ENCODE results near the gene ZCCHC24.

Gene ZCCHC24

GRCh38 chr10:79367426-79368189, 77.8 kb downstream of the ZCCHC24 start:
- Mint-ChIP-seq H3K36me3 (ENCODE audit: insufficient read depth) (no peaks in the 10 kb centered on the region), H3K9me3 (no peaks in the 10 kb centered on the region), H3K4me1 (no peaks in the 10 kb centered on the region), H3K4me3 (no peak overlapping the region), H3K27me3 (no peaks in the 10 kb centered on the region), H3K27ac (ENCODE audit: low read depth) (no peak overlapping the region)
- DNase-seq (ENCODE audit: low spot score in 2 of 2) (no peak), ATAC-seq (replicated peaks; ENCODE audit: extremely low read depth, poor library complexity, severe bottlenecking) (no peak)

DNA sequence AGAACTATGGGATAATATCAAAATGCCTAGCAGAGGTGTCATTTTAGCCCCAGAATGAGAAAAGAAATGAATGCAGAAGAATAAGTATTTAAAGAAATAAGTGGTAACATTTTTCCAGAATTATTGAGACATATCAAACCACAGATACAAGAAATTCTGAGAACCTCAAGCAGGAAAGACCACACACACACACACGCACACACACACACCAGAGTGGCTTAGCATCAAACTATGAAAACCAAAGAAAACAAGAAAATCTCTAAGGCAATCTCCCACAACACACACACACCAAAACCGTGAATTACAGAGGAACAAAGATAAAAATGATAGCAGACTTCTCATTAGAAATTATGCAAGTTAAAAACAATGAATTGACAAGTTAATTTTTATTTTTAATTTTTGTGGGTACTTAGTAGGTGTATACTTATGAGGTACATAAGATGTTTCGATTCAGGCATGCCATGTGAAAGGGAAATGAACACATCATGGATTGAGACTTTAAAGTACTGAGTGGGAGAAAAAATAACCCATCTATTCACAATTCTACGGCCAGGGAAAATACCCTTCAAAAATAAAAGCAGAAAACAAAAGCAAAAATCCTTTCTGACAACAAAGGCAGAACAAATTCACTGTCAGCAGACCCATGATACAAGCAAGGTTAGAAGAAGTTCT, 83.6 kb downstream of the ZCCHC24 start:
- H3K4me1 Mint-ChIP-seq = peaks cover 11% of the 10 kb centered on the region
- H3K9me3 Mint-ChIP-seq = no peaks in the 10 kb centered on the region
- H3K27ac Mint-ChIP-seq (ENCODE audit: low read depth) = peak overlapping the region; percentile 26
- H3K36me3 Mint-ChIP-seq (ENCODE audit: insufficient read depth) = peaks cover 4% of the 10 kb centered on the region
- no peak overlapping the region for H3K4me3 Mint-ChIP-seq
- no peak for ATAC-seq (replicated peaks; ENCODE audit: extremely low read depth, poor library complexity, severe bottlenecking)
- no peak for DNase-seq (ENCODE audit: low spot score in 2 of 2)
- H3K27me3 Mint-ChIP-seq = no peaks in the 10 kb centered on the region

GRCh38 chr10:79360499-79361342, 84.7 kb downstream of the ZCCHC24 start:
- no peaks in the 10 kb centered on the region for H3K27me3 Mint-ChIP-seq
- peak overlapping the region; percentile 26 for H3K27ac Mint-ChIP-seq (ENCODE audit: low read depth)
- H3K4me1 Mint-ChIP-seq = peaks cover 13% of the 10 kb centered on the region
- H3K4me3 Mint-ChIP-seq = no peak overlapping the region
- H3K36me3 Mint-ChIP-seq (ENCODE audit: insufficient read depth) = peaks cover 4% of the 10 kb centered on the region
- DNase-seq (ENCODE audit: low spot score in 2 of 2) (no peak), ATAC-seq (replicated peaks; ENCODE audit: extremely low read depth, poor library complexity, severe bottlenecking) (no peak)
- H3K9me3 Mint-ChIP-seq = no peaks in the 10 kb centered on the region

- Mint-ChIP-seq H3K27ac (ENCODE audit: low read depth) (no peak overlapping the region), H3K4me1 (peaks cover 21% of the 10 kb centered on the region), H3K36me3 (ENCODE audit: insufficient read depth) (peaks cover 5% of the 10 kb centered on the region), H3K4me3 (no peak overlapping the region), H3K27me3 (no peaks in the 10 kb centered on the region), H3K9me3 (no peaks in the 10 kb centered on the region)
- ATAC-seq (replicated peaks; ENCODE audit: extremely low read depth, poor library complexity, severe bottlenecking) (no peak), DNase-seq (ENCODE audit: low spot score in 2 of 2) (no peak)
Observed at GRCh38 chr10:79359816-79360498, 85.5 kb downstream of the ZCCHC24 start.

GRCh38 chr10:79358811-79359210, 86.6 kb downstream of the ZCCHC24 start:
- no peak overlapping the region for H3K4me3 Mint-ChIP-seq
- DNase-seq (ENCODE audit: low spot score in 2 of 2) = no peak
- H3K36me3 Mint-ChIP-seq (ENCODE audit: insufficient read depth) = peaks cover 15% of the 10 kb centered on the region
- H3K9me3 Mint-ChIP-seq = no peaks in the 10 kb centered on the region
- ATAC-seq (replicated peaks; ENCODE audit: extremely low read depth, poor library complexity, severe bottlenecking) = no peak
- H3K27me3 Mint-ChIP-seq = no peaks in the 10 kb centered on the region
- no peak overlapping the region for H3K27ac Mint-ChIP-seq (ENCODE audit: low read depth)
- H3K4me1 Mint-ChIP-seq = peaks cover 25% of the 10 kb centered on the region

GRCh38 chr10:79357180-79357579, 88.2 kb downstream of the ZCCHC24 start:
- DNase-seq (ENCODE audit: low spot score in 2 of 2) = no peak
- Mint-ChIP-seq H3K4me3 (no peak overlapping the region), H3K27me3 (no peaks in the 10 kb centered on the region), H3K27ac (ENCODE audit: low read depth) (no peak overlapping the region), H3K4me1 (peaks cover 31% of the 10 kb centered on the region), H3K36me3 (ENCODE audit: insufficient read depth) (peaks cover 30% of the 10 kb centered on the region), H3K9me3 (no peaks in the 10 kb centered on the region)
- ATAC-seq (replicated peaks; ENCODE audit: extremely low read depth, poor library complexity, severe bottlenecking) = no peak

GRCh38 chr10:79356104-79356503, 89.3 kb downstream of the ZCCHC24 start:
- no peak for ATAC-seq (replicated peaks; ENCODE audit: extremely low read depth, poor library complexity, severe bottlenecking)
- DNase-seq (ENCODE audit: low spot score in 2 of 2) = no peak
- Mint-ChIP-seq H3K9me3 (no peaks in the 10 kb centered on the region), H3K4me1 (peaks cover 20% of the 10 kb centered on the region), H3K27ac (ENCODE audit: low read depth) (no peak overlapping the region), H3K36me3 (ENCODE audit: insufficient read depth) (peaks cover 40% of the 10 kb centered on the region), H3K4me3 (no peak overlapping the region), H3K27me3 (no peaks in the 10 kb centered on the region)

DNA sequence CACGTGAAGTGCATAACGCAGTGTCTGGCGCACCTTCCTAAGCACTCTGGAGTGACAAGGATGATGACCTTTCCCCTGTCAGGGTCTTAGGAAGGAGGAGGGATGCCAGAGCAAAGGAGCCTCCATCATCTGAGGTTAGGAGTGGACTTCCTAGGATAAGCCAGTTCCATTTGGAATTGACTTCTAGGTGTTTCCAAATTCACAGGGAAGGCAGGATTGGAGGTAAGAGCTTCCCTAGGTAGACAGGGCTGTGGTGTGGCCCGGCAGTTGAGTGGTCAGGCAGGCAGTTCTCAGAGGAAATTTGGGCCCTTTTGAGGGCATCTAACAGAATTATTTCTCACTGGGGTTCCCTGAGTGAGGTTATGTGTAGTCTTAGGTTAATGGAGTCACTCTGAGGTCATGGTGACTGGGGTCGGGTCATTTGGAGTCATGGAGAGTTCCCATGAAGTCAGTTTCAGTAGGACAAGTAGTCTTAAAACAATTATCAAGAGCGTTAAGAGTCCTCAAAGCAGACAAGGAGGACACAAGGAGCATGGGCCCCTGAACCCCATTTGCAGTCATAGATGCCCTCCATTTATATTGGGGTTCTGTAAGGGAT, 89.9 kb downstream of the ZCCHC24 start:
- Mint-ChIP-seq H3K27ac (ENCODE audit: low read depth) (peak overlapping the region; percentile 83), H3K4me3 (no peak overlapping the region), H3K9me3 (no peaks in the 10 kb centered on the region), H3K36me3 (ENCODE audit: insufficient read depth) (peaks cover 40% of the 10 kb centered on the region), H3K4me1 (peaks cover 19% of the 10 kb centered on the region), H3K27me3 (no peaks in the 10 kb centered on the region)
- ATAC-seq (replicated peaks; ENCODE audit: extremely low read depth, poor library complexity, severe bottlenecking) (no peak), DNase-seq (ENCODE audit: low spot score in 2 of 2) (no peak)

DNA sequence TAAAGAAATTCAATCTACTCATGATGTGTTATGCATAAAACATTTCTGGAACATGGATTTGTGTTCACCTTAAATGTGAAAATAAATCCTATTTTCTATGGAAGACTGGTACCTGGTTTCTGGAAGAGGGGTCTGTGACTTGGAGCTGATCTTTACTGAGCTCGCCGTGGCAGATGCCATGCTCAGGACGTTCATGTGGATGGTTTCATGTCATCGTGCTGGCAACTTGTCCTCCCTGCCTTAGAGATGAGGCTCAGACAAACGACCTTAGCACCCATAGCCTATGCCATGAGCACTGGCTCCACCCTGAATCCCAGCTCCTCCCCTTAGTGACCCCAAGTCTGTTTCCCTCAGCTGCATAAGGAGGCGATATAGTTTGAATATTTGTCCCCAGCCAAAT, 90.8 kb downstream of the ZCCHC24 start:
- H3K4me3 Mint-ChIP-seq = no peak overlapping the region
- no peaks in the 10 kb centered on the region for H3K9me3 Mint-ChIP-seq
- ATAC-seq (replicated peaks; ENCODE audit: extremely low read depth, poor library complexity, severe bottlenecking) (no peak), DNase-seq (ENCODE audit: low spot score in 2 of 2) (no peak)
- peak overlapping the region; percentile 83 for H3K27ac Mint-ChIP-seq (ENCODE audit: low read depth)
- peaks cover 45% of the 10 kb centered on the region for H3K36me3 Mint-ChIP-seq (ENCODE audit: insufficient read depth)
- no peaks in the 10 kb centered on the region for H3K27me3 Mint-ChIP-seq
- peaks cover 25% of the 10 kb centered on the region for H3K4me1 Mint-ChIP-seq

GRCh38 chr10:79354141-79354540, 91.3 kb downstream of the ZCCHC24 start:
- Mint-ChIP-seq H3K36me3 (ENCODE audit: insufficient read depth) (peaks cover 43% of the 10 kb centered on the region), H3K4me1 (peaks cover 30% of the 10 kb centered on the region), H3K9me3 (no peaks in the 10 kb centered on the region), H3K4me3 (peak overlapping the region; percentile 5), H3K27ac (ENCODE audit: low read depth) (no peak overlapping the region), H3K27me3 (no peaks in the 10 kb centered on the region)
- ATAC-seq (replicated peaks; ENCODE audit: extremely low read depth, poor library complexity, severe bottlenecking) = no peak
- DNase-seq (ENCODE audit: low spot score in 2 of 2) = no peak

DNA sequence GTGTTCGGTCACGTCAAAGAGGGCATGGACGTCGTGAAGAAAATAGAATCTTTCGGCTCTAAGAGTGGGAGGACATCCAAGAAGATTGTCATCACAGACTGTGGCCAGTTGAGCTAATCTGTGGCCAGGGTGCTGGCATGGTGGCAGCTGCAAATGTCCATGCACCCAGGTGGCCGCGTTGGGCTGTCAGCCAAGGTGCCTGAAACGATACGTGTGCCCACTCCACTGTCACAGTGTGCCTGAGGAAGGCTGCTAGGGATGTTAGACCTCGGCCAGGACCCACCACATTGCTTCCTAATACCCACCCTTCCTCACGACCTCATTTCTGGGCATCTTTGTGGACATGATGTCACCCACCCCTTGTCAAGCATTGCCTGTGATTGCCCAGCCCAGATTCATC, 91.7 kb downstream of the ZCCHC24 start:
- Mint-ChIP-seq H3K36me3 (ENCODE audit: insufficient read depth) (peaks cover 43% of the 10 kb centered on the region), H3K27me3 (no peaks in the 10 kb centered on the region), H3K4me3 (peak overlapping the region; percentile 5), H3K27ac (ENCODE audit: low read depth) (no peak overlapping the region), H3K4me1 (peaks cover 34% of the 10 kb centered on the region), H3K9me3 (no peaks in the 10 kb centered on the region)
- ATAC-seq (replicated peaks; ENCODE audit: extremely low read depth, poor library complexity, severe bottlenecking) (no peak), DNase-seq (ENCODE audit: low spot score in 2 of 2) (no peak)

- no peak overlapping the region for H3K4me3 Mint-ChIP-seq
- H3K27me3 Mint-ChIP-seq = no peaks in the 10 kb centered on the region
- H3K4me1 Mint-ChIP-seq = peaks cover 41% of the 10 kb centered on the region
- no peak for ATAC-seq (replicated peaks; ENCODE audit: extremely low read depth, poor library complexity, severe bottlenecking)
- no peak for DNase-seq (ENCODE audit: low spot score in 2 of 2)
- H3K9me3 Mint-ChIP-seq = no peaks in the 10 kb centered on the region
- peaks cover 43% of the 10 kb centered on the region for H3K36me3 Mint-ChIP-seq (ENCODE audit: insufficient read depth)
- no peak overlapping the region for H3K27ac Mint-ChIP-seq (ENCODE audit: low read depth)
Observed at GRCh38 chr10:79353000-79353406, 92.4 kb downstream of the ZCCHC24 start.

Measured in central memory CD8-positive, alpha-beta T cell (primary cell).